GM10266 (cell line): ENCODE results near the gene MMP24.
A peak's percentile ranks its signal among the peaks of the same experiment; 100 is the strongest.

Experiments
- DNase-seq: peaks from one replicate; pipeline ENCODE4 v3.0.0; 2012; ENCODE audit errors: extremely low spot score
- CTCF ChIP-seq: IDR thresholded peaks from 2 replicates; pipeline ENCODE4 v1.5.1; 2012; ENCODE audit warnings: mild to moderate bottlenecking, low read depth; ENCODE audit not compliant: control insufficient read depth, insufficient read depth; ENCODE audit errors: missing control alignments

The MMP24 gene

DNA sequence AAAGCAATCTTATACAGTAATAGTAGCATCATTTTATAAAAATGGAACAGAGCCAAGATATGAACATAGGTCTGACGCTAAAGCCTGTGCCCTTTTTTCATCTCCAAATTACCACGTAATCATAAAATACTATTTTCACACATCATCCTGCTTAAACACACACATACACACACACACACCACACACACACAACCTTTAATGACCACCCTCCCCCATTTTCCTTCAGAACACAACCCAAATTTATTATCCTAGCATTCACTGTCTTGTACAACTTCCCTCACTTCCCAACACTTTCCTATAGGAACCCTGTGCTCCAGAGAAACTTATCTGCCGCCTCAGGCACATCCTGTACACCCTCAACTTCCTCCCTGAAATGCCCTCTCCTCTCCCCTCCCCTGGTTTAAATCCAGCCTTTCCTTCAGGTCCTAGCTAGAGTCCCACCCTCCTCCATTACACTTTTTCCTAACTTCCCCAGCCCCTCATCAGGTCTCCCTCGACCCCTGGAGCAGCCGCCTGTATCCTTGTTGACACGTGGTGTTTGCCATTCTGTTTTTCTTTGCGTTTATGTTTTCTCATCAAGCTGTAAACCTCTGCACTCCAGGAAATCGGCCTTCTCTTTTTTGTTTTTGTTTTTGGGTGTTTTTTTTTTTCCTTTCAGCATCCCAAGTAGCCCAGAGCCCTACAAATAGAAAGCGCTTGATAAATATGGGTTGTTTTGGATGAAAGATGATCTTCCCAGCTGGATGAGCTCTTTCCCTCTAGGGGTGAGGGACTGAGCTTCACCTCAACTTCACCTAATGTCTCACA, 968 bp upstream of the MMP24 start:
- TF ChIP-seq CTCF = no peak
- DNase-seq = no peak

DNA sequence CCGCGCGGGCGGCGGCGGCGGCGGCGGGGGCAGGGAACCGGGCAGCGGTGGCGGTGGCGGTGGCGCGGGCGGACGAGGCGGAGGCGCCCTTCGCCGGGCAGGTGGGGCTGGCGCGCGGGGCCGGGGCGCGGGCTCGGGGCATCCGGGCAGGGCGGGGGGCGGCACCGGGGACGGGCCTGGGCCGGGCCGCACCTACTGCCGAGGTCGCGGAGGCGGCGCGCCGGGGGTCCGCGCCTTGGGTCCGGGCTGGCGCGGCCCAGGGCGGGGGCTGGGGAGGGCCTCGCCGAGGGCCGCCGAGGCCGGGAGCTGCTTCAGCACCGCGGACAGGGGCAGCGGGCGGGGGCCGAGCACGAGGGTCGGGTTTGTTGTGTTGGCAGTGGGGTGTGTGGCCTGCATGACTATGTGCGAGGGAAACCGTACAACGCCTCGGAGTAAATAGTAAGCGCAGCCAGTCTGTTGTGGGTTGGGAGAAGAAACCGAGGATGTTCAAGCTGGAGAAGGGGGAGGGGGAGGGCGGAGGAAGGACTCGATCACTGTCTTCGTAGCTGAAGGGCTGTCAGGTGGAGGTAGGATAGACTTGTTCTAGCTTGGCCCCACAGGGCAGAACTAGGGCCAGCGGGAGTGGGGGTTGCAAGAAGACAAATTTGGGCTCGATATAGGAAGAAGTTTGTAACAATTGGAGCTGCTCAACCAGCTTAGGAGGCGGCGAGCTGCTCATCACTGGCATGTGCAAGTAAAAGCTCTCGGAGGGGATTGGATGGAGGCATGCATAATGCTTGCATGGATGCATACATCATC, 593 bp downstream of the MMP24 start:
- no peak for TF ChIP-seq CTCF
- peak; percentile 67 for DNase-seq

DNA sequence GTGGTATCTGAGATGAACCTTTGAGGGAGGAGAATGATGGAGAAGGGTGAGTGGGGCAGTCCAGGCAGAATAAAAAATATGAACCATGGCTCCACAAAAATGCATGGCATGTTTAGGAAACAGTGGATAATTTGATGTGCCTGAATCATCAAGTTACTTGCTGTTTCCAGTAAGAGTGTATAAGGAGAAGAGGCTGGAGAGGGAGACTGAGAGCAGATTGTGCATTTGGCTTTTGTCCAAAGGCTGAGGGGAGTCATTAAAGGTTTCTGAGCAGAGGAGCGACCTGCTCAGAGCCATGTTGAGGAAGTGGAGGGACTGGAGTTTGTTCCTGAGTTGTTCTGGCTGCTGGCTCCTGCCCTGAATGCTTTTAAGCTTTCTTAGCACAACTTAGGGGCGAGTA, 6.1 kb downstream of the MMP24 start:
- no peak for DNase-seq
- no peak for TF ChIP-seq CTCF

GRCh38 chr20:35235881-35236280, 9.4 kb downstream of the MMP24 start:
- TF ChIP-seq CTCF = no peak
- DNase-seq = no peak

DNA sequence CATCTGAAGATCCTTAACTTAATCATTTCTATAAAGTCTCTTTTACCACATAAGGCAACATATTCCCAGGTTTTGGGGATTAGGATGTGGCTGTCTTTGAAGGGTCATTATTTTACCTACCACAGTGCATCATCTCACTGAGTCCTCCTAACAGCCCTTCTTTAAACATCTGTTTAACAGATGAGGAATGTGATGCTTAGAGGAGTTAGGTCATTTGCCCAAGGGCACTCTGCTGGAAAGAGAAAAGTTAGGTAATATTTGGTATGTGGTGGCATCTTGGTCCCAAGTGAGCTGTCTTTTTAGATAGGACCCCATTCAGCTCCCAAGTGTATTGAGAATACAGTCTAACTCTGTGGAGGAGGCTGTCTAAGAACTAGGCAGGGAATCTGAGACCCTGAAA, 11.0 kb downstream of the MMP24 start:
- no peak for TF ChIP-seq CTCF
- DNase-seq = no peak

- no peak for DNase-seq
- no peak for TF ChIP-seq CTCF
Measured at GRCh38 chr20:35238170-35238569, 11.7 kb downstream of the MMP24 start.

DNA sequence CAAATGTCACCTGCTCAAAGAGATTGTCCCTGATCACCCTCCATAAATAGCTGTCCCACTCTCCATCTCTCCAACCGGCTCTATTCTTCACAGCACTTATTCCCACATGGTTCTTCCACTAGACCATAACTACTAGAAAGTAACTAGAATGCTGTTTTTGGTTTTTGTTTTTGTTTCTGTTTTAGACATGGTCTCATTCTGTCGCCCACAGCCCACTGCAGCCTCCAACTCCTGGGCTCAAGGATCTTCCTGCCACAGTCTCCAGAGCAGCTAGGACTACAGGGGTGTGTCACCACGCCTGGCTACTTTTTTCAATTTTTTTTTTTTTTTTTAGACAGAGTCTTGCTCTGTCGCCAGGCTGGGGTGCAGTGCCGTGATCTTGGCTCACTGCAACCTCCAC, 12.2 kb downstream of the MMP24 start:
- no peak for TF ChIP-seq CTCF

More for the DNA sequence above, 12.2 kb downstream of the MMP24 start:
- DNase-seq = no peak
